ENCODE results near the gene GSTO2.
A peak's percentile ranks its signal among the peaks of the same experiment; 100 is the strongest.

GSTO2 gene

GRCh38 chr10:104256335-104256961, 12.5 kb upstream of the GSTO2 start:
- no peak for TF ChIP-seq CTCF (conservative IDR thresholded peaks at IDR 0.05; ENCODE audit: low read depth)
- H3K27ac ChIP-seq, result no peak overlapping the region
- DNase-seq (ENCODE audit: low spot score), result no peak
- CTCF ChIA-PET, result no interaction called here
- POLR2A ChIA-PET (ENCODE audit: low non-redundant PET), result no interaction called here

DNA sequence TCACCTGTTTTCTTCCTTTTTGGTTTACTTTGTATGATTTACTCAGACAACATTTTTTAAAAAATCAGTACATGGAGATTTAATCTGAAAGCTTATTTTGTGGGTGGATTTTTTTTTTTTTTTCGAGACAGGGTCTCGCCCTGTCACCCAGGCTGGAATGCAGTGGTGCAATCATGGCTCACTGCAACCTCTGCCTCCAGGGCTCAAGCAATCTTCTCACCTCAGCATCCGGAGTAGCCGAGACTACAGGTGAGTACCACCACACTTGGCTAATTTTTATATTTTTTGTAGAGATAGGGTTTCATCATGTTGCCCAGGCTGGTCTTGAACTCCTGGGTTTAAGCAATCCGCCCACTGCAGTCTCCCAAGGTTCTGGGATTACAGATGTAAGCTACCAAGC, 11.7 kb upstream of the GSTO2 start:
- ChIA-PET CTCF (interaction anchor here (0.6 kb wide), 1 partner anchor 201 kb away, joined by 3 read pairs; no protein-coding TSS in a partner anchor), POLR2A (ENCODE audit: low non-redundant PET) (no interaction called here)
- no peak for TF ChIP-seq CTCF (conservative IDR thresholded peaks at IDR 0.05; ENCODE audit: low read depth)
- H3K27ac ChIP-seq, result peak overlapping the region; percentile 36; the same call in 1 of the 2 replicates
- no peak for DNase-seq (ENCODE audit: low spot score)

- ChIA-PET CTCF (no interaction called here), POLR2A (ENCODE audit: low non-redundant PET) (no interaction called here)
- no peak for TF ChIP-seq CTCF (conservative IDR thresholded peaks at IDR 0.05; ENCODE audit: low read depth)
- H3K27ac ChIP-seq, result peak overlapping the region; percentile 67
- DNase-seq (ENCODE audit: low spot score), result no peak
Observed at GRCh38 chr10:104258209-104258608, 10.8 kb upstream of the GSTO2 start.

DNA sequence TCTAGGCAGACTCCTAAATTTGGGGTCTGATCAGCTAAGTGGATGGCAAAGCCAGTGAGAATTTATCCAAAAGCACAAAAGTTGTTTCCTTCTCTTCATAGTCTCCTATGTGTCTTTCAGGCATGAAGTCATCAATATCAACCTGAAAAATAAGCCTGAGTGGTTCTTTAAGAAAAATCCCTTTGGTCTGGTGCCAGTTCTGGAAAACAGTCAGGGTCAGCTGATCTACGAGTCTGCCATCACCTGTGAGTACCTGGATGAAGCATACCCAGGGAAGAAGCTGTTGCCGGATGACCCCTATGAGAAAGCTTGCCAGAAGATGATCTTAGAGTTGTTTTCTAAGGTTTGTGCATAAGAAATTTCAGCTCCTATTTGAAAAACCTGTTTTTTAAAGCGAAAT, 9.5 kb upstream of the GSTO2 start:
- CTCF ChIA-PET, result interaction anchor here (0.7 kb wide), 1 partner anchor 1508 kb away, joined by 3 read pairs; no protein-coding TSS in a partner anchor
- H3K27ac ChIP-seq, result peak overlapping the region; percentile 90
- no peak for DNase-seq (ENCODE audit: low spot score)
- POLR2A ChIA-PET (ENCODE audit: low non-redundant PET), result interaction anchor here (1.4 kb wide), 1 partner anchor 10 kb away, joined by 4 read pairs; the partner anchor contains the start of gene GSTO2
- TF ChIP-seq CTCF (conservative IDR thresholded peaks at IDR 0.05; ENCODE audit: low read depth), result no peak

- ChIA-PET CTCF (no interaction called here), POLR2A (ENCODE audit: low non-redundant PET) (interaction anchor here (1.4 kb wide), 1 partner anchor 9 kb away, joined by 4 read pairs; the partner anchor contains the start of gene GSTO2)
- no peak for DNase-seq (ENCODE audit: low spot score)
- TF ChIP-seq CTCF (conservative IDR thresholded peaks at IDR 0.05; ENCODE audit: low read depth), result no peak
- peak overlapping the region; percentile 90 for H3K27ac ChIP-seq
Observed at GRCh38 chr10:104259999-104260774, 8.8 kb upstream of the GSTO2 start.

DNA sequence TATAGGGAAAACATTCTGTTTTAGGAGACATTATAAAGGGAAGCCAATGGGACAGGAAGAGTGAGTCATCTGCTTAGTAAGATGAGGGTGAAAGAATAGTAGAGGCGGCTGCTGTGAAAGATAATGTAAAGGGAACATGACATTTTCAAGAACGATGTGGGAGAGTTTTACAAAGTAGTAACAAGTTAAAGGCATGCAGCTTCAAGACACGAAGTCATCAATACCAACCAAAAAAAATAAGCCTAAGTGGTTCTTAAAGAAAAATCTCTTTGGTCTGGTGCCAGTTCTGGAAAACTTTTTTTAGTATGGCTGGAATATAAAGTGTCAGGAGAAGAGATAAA, 8.2 kb upstream of the GSTO2 start:
- ChIA-PET POLR2A (ENCODE audit: low non-redundant PET) (no interaction called here), CTCF (no interaction called here)
- no peak for TF ChIP-seq CTCF (conservative IDR thresholded peaks at IDR 0.05; ENCODE audit: low read depth)
- DNase-seq (ENCODE audit: low spot score), result peak; percentile 74
- no peak overlapping the region for H3K27ac ChIP-seq
